HepG2 (cell line): ENCODE measurements around the gene EDEM1. TPM values are rescaled to one million over a fixed set of nuclear protein-coding genes. Genes with fewer than 3 reads are reported as not detected.

Experiments used
- ATAC-seq: fragments of 200-7000 bp; cut with Tn5 transposase; 3 replicates; pipeline ENCODE4 v1.9.1; 2020; ENCODE audit warnings: mild to moderate bottlenecking, moderate library complexity
- BruUV-seq: library from RNA; stranded (reverse); fragments of 400-500 nt; replicated peaks from 2 replicates; lab custom pipeline; 2021; lab: Mats Ljungman, UMichigan
- CTCF ChIA-PET: fragments of 300-600 bp; formaldehyde crosslinking; extraction: SDS; loops from one replicate; lab custom pipeline; 2021; ENCODE audit warnings: low total read pairs, inconsistent platforms, low intra/inter-chr PET ratio; lab: Yijun Ruan, JAX
- POLR2A ChIA-PET: fragments of 350-600 bp; sonication (Branson Sonifier 250); formaldehyde crosslinking; loops from one replicate; lab custom pipeline; 2020; ENCODE audit warnings: antibody characterized with exemption, inconsistent platforms; lab: Yijun Ruan, JAX
- DNase-seq: peaks from one replicate; pipeline ENCODE4 v3.0.0-alpha.2; 2015; ENCODE audit warnings: low spot score
- FAIRE-seq: peaks from 3 replicates; lab custom pipeline; 2011; peaks lifted over from hg19 to GRCh38; lab: Jason Lieb, UNC
- H2AFZ ChIP-seq: one replicate; pipeline ENCODE4 v1.6.1; 2011; ENCODE audit warnings: low read length, inconsistent platforms
- H3K27ac ChIP-seq: fragments of 300-600 bp; 3 replicates; pipeline ENCODE4 v1.8.0; 2011; ENCODE audit warnings: mixed run types, mild to moderate bottlenecking, mixed read lengths, low read length, inconsistent platforms; ENCODE audit not compliant: insufficient read depth; ENCODE audit errors: extremely low read length
- H3K27me3 ChIP-seq, 2 experiments: fragments of 200-600 bp in 1 of 2; 2 replicates in 1 of 2; 3 replicates in 1 of 2; pipeline versions ENCODE4 v1.6.0 to v1.8.0; 2011; ENCODE audit warnings: low read length in 2 of 2, mild to moderate bottlenecking in 2 of 2, moderate library complexity in 2 of 2, inconsistent platforms in 1 of 2; ENCODE audit not compliant: insufficient read depth in 2 of 2, control insufficient read depth in 1 of 2
- H3K36me3 ChIP-seq, 2 experiments: fragments of 200-600 bp in 1 of 2; replicated peaks in 1 of 2; 2 replicates in 1 of 2; 3 replicates in 1 of 2; pipeline versions ENCODE4 v1.5.1 to v1.8.0; 2011; ENCODE audit warnings: low read length in 2 of 2, inconsistent platforms in 1 of 2; ENCODE audit not compliant: insufficient read depth in 2 of 2, control insufficient read depth in 1 of 2
- H3K4me1 ChIP-seq: 2 replicates; pipeline ENCODE4 v1.5.1; 2012; ENCODE audit warnings: low read length, inconsistent platforms; ENCODE audit not compliant: insufficient read depth
- H3K4me2 ChIP-seq: 2 replicates; pipeline ENCODE4 v1.6.0; 2011; ENCODE audit warnings: low read depth, low read length, inconsistent platforms
- H3K4me3 ChIP-seq, 3 experiments: fragments of 200-600 bp in 1 of 3; sonication (generic), shearing (Covaris generic) in 1 of 3; replicated peaks in 1 of 3; 2 replicates each; pipeline ENCODE4 v1.5.1; 2011 to 2016; ENCODE audit warnings: low read length in 3 of 3, inconsistent platforms in 2 of 3, low read depth in 2 of 3, mild to moderate bottlenecking in 2 of 3, control low read depth in 1 of 3, mixed read lengths in 1 of 3; ENCODE audit not compliant: insufficient read depth in 1 of 3
- H3K79me2 ChIP-seq: one replicate; pipeline ENCODE4 v1.6.1; 2011; ENCODE audit warnings: low read length, inconsistent platforms; ENCODE audit not compliant: insufficient read depth
- H3K9ac ChIP-seq: 2 replicates; pipeline ENCODE4 v1.6.0; 2011; ENCODE audit warnings: mild to moderate bottlenecking, low read depth, low read length, inconsistent platforms; ENCODE audit not compliant: insufficient read depth
- H3K9me3 ChIP-seq: 2 replicates; pipeline ENCODE4 v1.5.1; 2012; ENCODE audit warnings: mild to moderate bottlenecking, low read length
- H4K20me1 ChIP-seq: 2 replicates; pipeline ENCODE4 v1.6.0; 2011; ENCODE audit warnings: inconsistent platforms, mild to moderate bottlenecking, low read length, moderate library complexity; ENCODE audit not compliant: insufficient read depth
- BORCS8-MEF2B ChIP-seq: sonication (generic); formaldehyde crosslinking; IDR thresholded peaks from 2 replicates; pipeline ENCODE4 v1.8.0; 2022; ENCODE audit warnings: mild to moderate bottlenecking, missing genetic modification reagents
- FUBP1 ChIP-seq: sonication (generic); formaldehyde crosslinking; IDR thresholded peaks from 2 replicates; pipeline ENCODE4 v1.5.1; 2020; ENCODE audit warnings: missing genetic modification reagents, mild to moderate bottlenecking, borderline replicate concordance
- GPN1 ChIP-seq: sonication (generic); formaldehyde crosslinking; IDR thresholded peaks from 2 replicates; pipeline ENCODE4 v1.5.1; 2020; ENCODE audit warnings: missing genetic modification reagents, borderline replicate concordance
- HMG20B ChIP-seq: conservative IDR thresholded peaks from 2 replicates; pipeline ENCODE4 v1.6.1; 2016; ENCODE audit warnings: missing genetic modification reagents, missing compliant biosample characterization
- HOXA5 ChIP-seq: sonication (generic); formaldehyde crosslinking; IDR thresholded peaks from 2 replicates; pipeline ENCODE4 v1.4.0; 2020; ENCODE audit warnings: missing genetic modification reagents
- RCOR2 ChIP-seq: IDR thresholded peaks from 2 replicates; pipeline ENCODE4 v1.6.1; 2016; ENCODE audit warnings: missing biosample characterization, missing genetic modification reagents
- RORA ChIP-seq: sonication (generic); formaldehyde crosslinking; IDR thresholded peaks from 2 replicates; pipeline ENCODE4 v1.5.0; 2020; ENCODE audit warnings: mild to moderate bottlenecking, missing genetic modification reagents, moderate library complexity
- ZNF234 ChIP-seq: sonication (generic); formaldehyde crosslinking; conservative IDR thresholded peaks from 2 replicates; pipeline ENCODE4 v1.5.1; 2020; ENCODE audit warnings: mild to moderate bottlenecking, missing genetic modification reagents
- ZNF30 ChIP-seq: sonication (generic); formaldehyde crosslinking; IDR thresholded peaks from 2 replicates; pipeline ENCODE4 v1.5.0; 2020; ENCODE audit warnings: mild to moderate bottlenecking, missing genetic modification reagents
- ZNF407 ChIP-seq: sonication (generic); formaldehyde crosslinking; IDR thresholded peaks from one replicate; pipeline ENCODE4 v1.5.1; 2020; ENCODE audit warnings: mild to moderate bottlenecking, missing genetic modification reagents; ENCODE audit errors: not compliant biosample characterization
- ZNF597 ChIP-seq: sonication (generic); formaldehyde crosslinking; IDR thresholded peaks from 2 replicates; pipeline ENCODE4 v1.5.0; 2020; ENCODE audit warnings: missing genetic modification reagents
- ZNF816 ChIP-seq: sonication (generic); formaldehyde crosslinking; IDR thresholded peaks from 2 replicates; pipeline ENCODE4 v1.8.0; 2022; ENCODE audit warnings: missing genetic modification reagents, mild to moderate bottlenecking, borderline replicate concordance
- WGBS: methylation state at CpG from one replicate; pipeline ENCODE4 v1.1.6; 2017; ENCODE audit warnings: low lambda C conversion rate; 5-methylcytosine and 5-hydroxymethylcytosine counted together
- in situ Hi-C: cut with HindIII; loops from 2 replicates; pipeline ENCODE4 v1.10.0; 2017; ENCODE audit warnings: low pct_unique_long_range_greater_than_20kb; ENCODE audit not compliant: extremely low pct_ligation_motif_present
- intact Hi-C: fragments of 100-400 bp; cut with micrococcal nuclease; formaldehyde crosslinking; loops from one replicate; pipeline ENCODE4 v1.10.0; 2022; ENCODE audit not compliant: unreplicated experiment
- polyA plus RNA-seq, 8 experiments: library from polyadenylated mRNA; depleted of rRNA in 3 of 8; stranded (reverse) in 7 of 8; unstranded in 1 of 8; fragments of >200 nt; fragmentation: Illumina TruSeq in 4 of 8; extraction: Trizol in 4 of 8; gene quantifications; 2 replicates each; pipeline versions ENCODE4 v1.2.1 to v1.2.3, GENCODE V29; 2011 to 2016; ENCODE audit warnings: low read depth in 4 of 8, missing spikeins in 1 of 8, mixed read lengths in 1 of 8; ENCODE audit not compliant: insufficient read depth in 1 of 8
- total RNA-seq, 5 experiments: library from RNA; depleted of rRNA; stranded (reverse); fragments of >200 nt; fragmentation: Illumina TruSeq; extraction: Trizol; gene quantifications; 2 replicates each; pipeline ENCODE4 v1.2.3, GENCODE V29; 2016; ENCODE audit warnings: low read depth in 1 of 5

Gene EDEM1
- total and polyA plus RNA-seq, 2 of the 13 experiments (the other 11 are each of a cell fraction or from before 2014, with no cell fraction given): 13.8 to 25.8 TPM

GRCh38 chr3:5233026-5233425 is 45.5 kb downstream of the EDEM1 start:
- in situ Hi-C loops (no loop called here), intact Hi-C loops (no loop called here)
- H3K36me3 ChIP-seq: no peaks in the 10 kb centered on the region
- no peaks in the 10 kb centered on the region for H3K79me2 ChIP-seq
- ChIA-PET CTCF (no interaction called here), POLR2A (no interaction called here)
- peaks cover 0 to 20% of the 10 kb centered on the region in 2 experiments; a peak in 2 of 5 replicates for H3K27me3 ChIP-seq
- no peak overlapping the region for H2AFZ ChIP-seq
- no peak for FAIRE-seq
- no peak overlapping the region for H3K4me2 ChIP-seq
- no peaks in the 10 kb centered on the region for H4K20me1 ChIP-seq
- H3K9me3 ChIP-seq: no peaks in the 10 kb centered on the region
- H3K4me3 ChIP-seq: no peak overlapping the region
- no peak for DNase-seq
- no peak overlapping the region for H3K9ac ChIP-seq
- H3K27ac ChIP-seq: no peak overlapping the region
- BruUV-seq: no TSS peak
- no peaks in the 10 kb centered on the region for H3K4me1 ChIP-seq
- peak; percentile 17; the same call in 2 of the 3 replicates for ATAC-seq
- WGBS: 20% methylated on average over 2 of the region's 2 CpGs
- TF ChIP-seq RCOR2 (CRISPR knock-in tag): no peak
- no peak for TF ChIP-seq HOXA5 (CRISPR knock-in tag)
- TF ChIP-seq HMG20B (CRISPR knock-in tag): no peak
- no peak for TF ChIP-seq FUBP1 (CRISPR knock-in tag)
- TF ChIP-seq ZNF234 (CRISPR knock-in tag): no peak
- no peak for TF ChIP-seq ZNF30 (CRISPR knock-in tag)
- TF ChIP-seq ZNF407 (CRISPR knock-in tag): no peak
- no peak for TF ChIP-seq ZNF816 (CRISPR knock-in tag)
- TF ChIP-seq BORCS8-MEF2B: no peak
- no peak for TF ChIP-seq GPN1
- no peak for TF ChIP-seq ZNF597 (CRISPR knock-in tag)
- TF ChIP-seq RORA (CRISPR knock-in tag): no peak
